Measurements from ENCODE around the gene PEX7. TPM values are rescaled to one million over a fixed set of nuclear protein-coding genes. Genes with fewer than 3 reads are reported as not detected.

The PEX7 gene
- total and polyA plus RNA-seq, 8 donors, result 2.7 to 38.5 (median 14.6) TPM; not detected in 1

DNA sequence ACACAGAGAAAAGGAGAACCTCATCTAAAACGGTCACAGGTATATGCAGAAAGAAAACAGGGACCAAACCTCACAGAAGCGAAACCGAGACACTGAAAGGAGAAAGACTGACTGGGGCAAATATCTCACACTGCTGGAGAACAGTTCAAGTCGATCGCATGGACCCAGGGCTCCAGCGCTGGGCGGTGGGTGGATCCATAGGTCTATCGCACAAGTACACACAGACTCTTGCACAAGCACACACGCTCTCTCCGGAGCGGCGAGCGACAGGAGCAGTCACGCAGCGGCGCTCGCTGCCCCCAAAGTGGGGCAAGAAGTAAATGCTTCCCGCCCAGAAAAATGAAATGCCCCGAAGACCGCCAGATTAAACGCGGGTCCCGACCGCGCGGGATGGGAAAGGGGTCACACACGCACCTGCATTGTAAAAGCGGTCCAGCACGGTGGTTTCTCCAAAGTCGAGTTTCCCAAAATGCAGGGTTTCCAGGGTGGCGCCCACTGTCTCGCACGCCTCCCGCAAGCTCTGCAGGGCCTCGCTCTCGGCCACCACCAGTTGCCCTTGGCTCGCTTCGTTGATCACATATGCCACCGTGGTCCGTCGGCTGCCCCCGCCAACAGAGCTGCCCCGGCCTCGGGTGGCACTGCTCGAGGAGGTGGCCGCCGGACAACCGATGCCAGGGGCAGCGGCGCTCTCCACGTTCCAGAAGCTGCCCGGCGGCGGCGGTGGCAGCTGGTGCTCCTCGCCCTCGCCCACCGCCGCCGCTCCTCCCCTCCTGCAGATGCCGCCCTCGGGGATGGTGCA is 30.9 kb upstream of the PEX7 start:
- Histone ChIP-seq H3K4me1 (peaks cover 35 to 53% (median 45%) of the 10 kb centered on the region in 4 donors), H3K4me3 (peak overlapping the region; percentile 72 to 94 (median 90)), H3K27ac (peak overlapping the region; percentile 96 to 99 (median 98)), H3K27me3 (no peaks in the 10 kb centered on the region), H3K9me3 (no peaks in the 10 kb centered on the region), H3K36me3 (no peaks in the 10 kb centered on the region)
- 0 to 1% (median 1%) methylated on average over 33 to 62 of the region's 62 CpGs for WGBS, 5 donors
- DNase-seq, result peak; percentile 81 to 84
- no peak for TF ChIP-seq EP300 (IDR thresholded peaks at IDR 0.05)
- no peak for TF ChIP-seq CTCF (IDR thresholded peaks at IDR 0.05)
- peak in 3 of 4 donors; percentile 32 to 38 (median 32) for TF ChIP-seq POLR2A (IDR thresholded peaks at IDR 0.05)
- TF ChIP-seq POLR2AphosphoS5 (IDR thresholded peaks at IDR 0.05), result peak; percentile 37 to 91 (median 91)
- intact Hi-C loops (cut with DNase I; ENCODE audit: low total_unique reads), result no loop called here

GRCh38 chr6:136792095-136792409 is 30.3 kb upstream of the PEX7 start:
- WGBS, 5 donors, result 0 to 2% (median 0%) methylated on average over 13 to 46 of the region's 46 CpGs
- intact Hi-C loops (cut with DNase I; ENCODE audit: low total_unique reads), result no loop called here

DNA sequence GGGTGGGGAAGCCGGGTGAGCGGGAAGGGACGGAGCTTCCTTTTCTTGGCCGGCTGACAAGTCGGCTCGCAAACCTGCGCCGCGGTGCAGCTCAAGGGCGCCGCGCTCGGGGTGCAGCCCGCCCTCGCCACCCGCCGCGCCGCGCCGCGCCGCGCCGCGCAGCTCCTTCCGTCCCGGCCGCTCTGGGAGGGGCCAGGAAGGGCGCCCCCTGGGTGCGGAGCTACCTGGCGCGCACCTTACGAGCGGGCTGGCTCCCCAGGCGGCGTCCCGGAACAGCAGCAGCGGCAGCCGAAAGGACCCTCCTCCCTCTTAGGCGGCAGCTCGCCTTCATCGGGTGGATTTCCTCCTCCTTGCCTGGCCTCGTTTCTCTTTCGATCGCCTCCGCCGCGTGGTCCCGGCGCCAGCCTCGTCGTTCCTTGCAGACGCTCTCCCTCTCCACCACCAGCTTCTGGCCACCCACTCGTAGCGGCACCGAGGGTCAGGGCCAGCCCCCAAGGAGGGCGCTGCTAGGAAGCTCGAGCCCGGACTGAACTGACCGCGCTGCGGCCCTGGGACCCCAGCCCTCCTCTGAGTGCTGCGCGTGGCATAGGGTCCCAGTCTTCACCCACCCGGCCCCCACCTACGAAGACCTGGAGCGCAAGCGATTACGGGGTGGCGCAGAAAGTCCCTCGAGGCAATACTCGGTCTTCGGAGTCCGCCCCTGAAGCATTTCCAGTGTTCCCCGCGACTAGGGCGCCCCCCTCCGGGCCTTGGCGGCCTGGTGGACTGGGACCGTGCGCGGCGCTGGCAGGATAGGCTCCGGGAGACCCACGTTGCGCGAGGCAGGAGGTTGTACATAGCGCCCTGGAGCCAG is 29.8 kb upstream of the PEX7 start, which contains the start of gene MAP3K5:
Gene MAP3K5, minus strand, starts transcription at position 68 of the 853 bp plus-strand sequence. CDS start 320 bp downstream, outside the sequence.
- 0 to 2% (median 0%) methylated on average over 22 to 89 of the region's 89 CpGs for WGBS, 5 donors
- Histone ChIP-seq H3K9me3 (no peaks in the 10 kb centered on the region), H3K27ac (peak within 1 kb of the TSS; percentile 96 to 99 (median 98)), H3K27me3 (no peaks in the 10 kb centered on the region), H3K4me3 (peak within 1 kb of the TSS; percentile 72 to 94 (median 90)), H3K36me3 (no peaks in the 10 kb centered on the region), H3K4me1 (peaks cover 29 to 41% (median 35%) of the 10 kb centered on the region in 4 donors)
- intact Hi-C loops (cut with DNase I; ENCODE audit: low total_unique reads), result no loop called here
- no peak for TF ChIP-seq EP300 (IDR thresholded peaks at IDR 0.05)
- peak in 5 of 7 experiments; percentile 65 to 84 (median 77) for TF ChIP-seq CTCF (IDR thresholded peaks at IDR 0.05)
- no peak for TF ChIP-seq POLR2A (IDR thresholded peaks at IDR 0.05)
- peak in 2 of 3 donors; percentile 55 to 78 for TF ChIP-seq POLR2AphosphoS5 (IDR thresholded peaks at IDR 0.05)
- DNase-seq, result peak; percentile 96

More at GRCh38 chr6:136792095-136792409, 30.3 kb upstream of the PEX7 start:
- Histone ChIP-seq H3K27me3 (no peaks in the 10 kb centered on the region), H3K9me3 (no peaks in the 10 kb centered on the region), H3K36me3 (no peaks in the 10 kb centered on the region), H3K4me3 (peak overlapping the region; percentile 72 to 94 (median 90)), H3K4me1 (peaks cover 35 to 47% (median 41%) of the 10 kb centered on the region in 4 donors), H3K27ac (peak overlapping the region; percentile 96 to 99 (median 98))
- DNase-seq, result no peak
- no peak for TF ChIP-seq POLR2A (IDR thresholded peaks at IDR 0.05)
- no peak for TF ChIP-seq POLR2AphosphoS5 (IDR thresholded peaks at IDR 0.05)
- TF ChIP-seq EP300 (IDR thresholded peaks at IDR 0.05), result no peak
- no peak for TF ChIP-seq CTCF (IDR thresholded peaks at IDR 0.05)

GRCh38 chr6:136793363-136793762 is 29.0 kb upstream of the PEX7 start:
- H3K4me1 ChIP-seq, result peaks cover 22 to 34% (median 30%) of the 10 kb centered on the region in 4 donors
- H3K27me3 ChIP-seq, result no peaks in the 10 kb centered on the region
- intact Hi-C loops (cut with DNase I; ENCODE audit: low total_unique reads), result no loop called here
- H3K36me3 ChIP-seq, result no peaks in the 10 kb centered on the region
- no peaks in the 10 kb centered on the region for H3K9me3 ChIP-seq
- H3K4me3 ChIP-seq, result peak overlapping the region; percentile 72 to 94 (median 90)
- peak overlapping the region; percentile 96 to 99 (median 98) for H3K27ac ChIP-seq
- 15 to 24% (median 17%) methylated on average over 8 of the region's 8 CpGs for WGBS, 5 donors
- no peak for DNase-seq
- TF ChIP-seq POLR2A (IDR thresholded peaks at IDR 0.05), result no peak
- no peak for TF ChIP-seq POLR2AphosphoS5 (IDR thresholded peaks at IDR 0.05)
- peak in 1 of 7 experiments; percentile 24 for TF ChIP-seq CTCF (IDR thresholded peaks at IDR 0.05)
- no peak for TF ChIP-seq EP300 (IDR thresholded peaks at IDR 0.05)

Data from stomach (tissue), 9 donors.